PC-3 (cell line): Measurements from ENCODE around the gene SGSH. TPM values are rescaled to one million over a fixed set of nuclear protein-coding genes. Genes with fewer than 3 reads are reported as not detected.

Experiments
- ATAC-seq: fragments of 200-7000 bp; cut with Tn5 transposase; 2 replicates; pipeline ENCODE4 v1.9.1; 2020; ENCODE audit warnings: mild to moderate bottlenecking, moderate library complexity
- BruUV-seq: library from RNA; stranded (reverse); fragments of 400-500 nt; replicated peaks from 2 replicates; lab custom pipeline; 2021; lab: Mats Ljungman, UMichigan
- CTCF ChIA-PET: fragments of 300-600 bp; sonication (Branson Sonifier 250); formaldehyde crosslinking; loops from one replicate; lab custom pipeline; 2022; ENCODE audit warnings: antibody characterized with exemption; lab: Charles Lee
- POLR2A ChIA-PET: fragments of 300-600 bp; sonication (Branson Sonifier 250); formaldehyde crosslinking; loops from one replicate; lab custom pipeline; 2022; ENCODE audit warnings: antibody characterized with exemption; ENCODE audit not compliant: unreplicated experiment; lab: Charles Lee
- DNase-seq: peaks from one replicate; pipeline ENCODE4 v3.0.0-alpha.2; 2015
- H2AFZ ChIP-seq: fragments of 300-600 bp; sonication (generic); 2 replicates; pipeline ENCODE4 v1.6.0; 2016; ENCODE audit warnings: antibody characterized with exemption, low read length
- H3F3A ChIP-seq: fragments of 300-600 bp; sonication (generic); one replicate; pipeline ENCODE4 v1.6.0; 2017; ENCODE audit warnings: antibody characterized with exemption, low read length, control low read depth, mild to moderate bottlenecking; ENCODE audit not compliant: unreplicated experiment
- H3K27ac ChIP-seq: fragments of 300-600 bp; sonication (generic); 2 replicates; pipeline ENCODE4 v1.5.1; 2016; ENCODE audit warnings: mild to moderate bottlenecking, low read length
- H3K27me3 ChIP-seq: fragments of 300-600 bp; sonication (generic); 2 replicates; pipeline ENCODE4 v1.6.1; 2016; ENCODE audit warnings: low read length, mixed read lengths
- H3K36me3 ChIP-seq: fragments of 300-600 bp; sonication (generic); 2 replicates; pipeline ENCODE4 v1.6.1; 2016; ENCODE audit warnings: low read depth, mixed run types, low read length, mixed read lengths
- H3K4me1 ChIP-seq: fragments of 300-600 bp; sonication (generic); 2 replicates; pipeline ENCODE4 v1.5.1; 2016; ENCODE audit warnings: low read length; ENCODE audit not compliant: insufficient read depth
- H3K4me2 ChIP-seq: fragments of 300-600 bp; sonication (generic); 2 replicates; pipeline ENCODE4 v1.6.0; 2016; ENCODE audit warnings: low read length
- H3K4me3 ChIP-seq: fragments of 300-600 bp; sonication (generic); 2 replicates; pipeline ENCODE4 v1.5.1; 2016; ENCODE audit warnings: mild to moderate bottlenecking, low read length, mixed read lengths
- H3K79me2 ChIP-seq: fragments of 300-600 bp; sonication (generic); 2 replicates; pipeline ENCODE4 v1.6.1; 2017; ENCODE audit warnings: low read length, mixed read lengths
- H3K9ac ChIP-seq: fragments of 300-600 bp; sonication (generic); 2 replicates; pipeline ENCODE4 v1.6.0; 2016; ENCODE audit warnings: mild to moderate bottlenecking, low read length
- H3K9me2 ChIP-seq: fragments of 300-600 bp; sonication (generic); replicated peaks from 2 replicates; pipeline ENCODE4 v1.6.1; 2016; ENCODE audit warnings: mixed run types, low read length, mixed read lengths
- H3K9me3 ChIP-seq: fragments of 300-600 bp; sonication (generic); 2 replicates; pipeline ENCODE4 v1.6.1; 2016; ENCODE audit warnings: low read length, mixed read lengths
- H4K20me1 ChIP-seq: fragments of 300-600 bp; sonication (generic); 2 replicates; pipeline ENCODE4 v1.6.1; 2016; ENCODE audit warnings: low read length, mixed read lengths
- CTCF ChIP-seq: fragments of 300-600 bp; sonication (generic); conservative IDR thresholded peaks from 2 replicates; pipeline ENCODE4 v1.5.1; 2017; ENCODE audit warnings: antibody characterized with exemption, low read depth, mild to moderate bottlenecking, low read length
- EZH2 ChIP-seq: fragments of 300-600 bp; sonication (generic); IDR thresholded peaks from one replicate; pipeline ENCODE4 v1.6.1; 2017; ENCODE audit warnings: antibody characterized with exemption, mild to moderate bottlenecking, low read length; ENCODE audit not compliant: unreplicated experiment
- EZH2phosphoT487 ChIP-seq: fragments of 300-600 bp; sonication (generic); IDR thresholded peaks from 2 replicates; pipeline ENCODE4 v1.6.1; 2018; ENCODE audit warnings: mild to moderate bottlenecking, antibody characterized with exemption, low read length, borderline replicate concordance
- intact Hi-C: fragments of 100-400 bp; cut with micrococcal nuclease; formaldehyde crosslinking; loops from 2 replicates; pipeline ENCODE4 v1.9.0; 2023
- total RNA-seq: library from RNA; depleted of rRNA; stranded (reverse); fragments of >200 nt; gene quantifications from 2 replicates; pipeline ENCODE4 v1.2.3, GENCODE V29; 2014

Gene SGSH
- total RNA-seq, 1 experiment from 2014 or later, result 16.6 TPM

- ChIA-PET POLR2A (interaction anchor here (0.5 kb wide), 1 partner anchor 119 kb away, joined by 3 read pairs; no protein-coding TSS in a partner anchor), CTCF (no interaction called here)
- intact Hi-C loops, result no loop called here
- Histone ChIP-seq H3K9me2 (no peaks in the 10 kb centered on the region), H3F3A (no peaks in the 10 kb centered on the region), H3K4me1 (no peaks in the 10 kb centered on the region), H3K4me3 (no peak overlapping the region), H3K79me2 (no peaks in the 10 kb centered on the region), H3K4me2 (no peak overlapping the region), H3K27ac (no peak overlapping the region), H4K20me1 (no peaks in the 10 kb centered on the region), H3K9ac (no peak overlapping the region), H2AFZ (no peak overlapping the region), H3K9me3 (no peaks in the 10 kb centered on the region), H3K36me3 (peaks cover 11% of the 10 kb centered on the region; the same call in 1 of the 2 replicates), H3K27me3 (no peaks in the 10 kb centered on the region)
- no peak for ATAC-seq
- no peak for TF ChIP-seq EZH2phosphoT487
- TF ChIP-seq CTCF, result no peak
- no peak for TF ChIP-seq EZH2
- DNase-seq, result no peak
- BruUV-seq, result no TSS peak
These were observed 9.6 kb downstream of the SGSH start for GRCh38 chr17:80210348-80211108.

DNA sequence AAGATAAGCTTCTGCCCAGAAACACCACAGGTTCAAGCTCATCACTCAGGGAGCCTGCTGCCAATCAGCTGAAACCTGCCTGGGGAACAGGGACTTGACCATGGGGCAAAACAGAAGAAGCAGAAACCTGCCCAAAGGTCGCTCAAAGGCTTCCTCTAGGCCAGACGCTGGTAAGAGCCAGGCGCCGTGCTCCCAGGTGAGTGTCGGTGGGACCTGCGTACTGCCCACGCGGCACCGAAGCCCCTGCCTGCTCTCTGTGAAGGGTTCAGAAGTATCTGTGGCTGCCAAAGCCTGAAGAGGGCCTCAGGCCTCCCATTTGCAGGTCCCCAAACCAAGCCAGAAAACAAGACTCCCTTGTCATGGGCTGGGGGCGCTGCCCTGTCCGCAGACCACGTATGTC is 10.4 kb downstream of the SGSH start:
- DNase-seq, result no peak
- H2AFZ ChIP-seq, result no peak overlapping the region
- ChIA-PET POLR2A (interaction anchor here (0.7 kb wide), 1 partner anchor 8 kb away, joined by 34 read pairs; no protein-coding TSS in a partner anchor), CTCF (no interaction called here)
- no peak overlapping the region for H3K9ac ChIP-seq
- H3K9me3 ChIP-seq, result no peaks in the 10 kb centered on the region
- no peaks in the 10 kb centered on the region for H3K4me1 ChIP-seq
- TF ChIP-seq CTCF (no peak), EZH2 (no peak), EZH2phosphoT487 (no peak)
- H3K79me2 ChIP-seq, result no peaks in the 10 kb centered on the region
- no peak overlapping the region for H3K4me2 ChIP-seq
- no peak overlapping the region for H3K27ac ChIP-seq
- intact Hi-C loops, result no loop called here
- H3K27me3 ChIP-seq, result no peaks in the 10 kb centered on the region
- H3F3A ChIP-seq, result no peaks in the 10 kb centered on the region
- H3K4me3 ChIP-seq, result no peak overlapping the region
- no peaks in the 10 kb centered on the region for H4K20me1 ChIP-seq
- no peak for ATAC-seq
- H3K9me2 ChIP-seq, result no peaks in the 10 kb centered on the region
- peaks cover 11% of the 10 kb centered on the region; the same call in 1 of the 2 replicates for H3K36me3 ChIP-seq
- no TSS peak for BruUV-seq

GRCh38 chr17:80208050-80208449 is 12.1 kb downstream of the SGSH start:
- Histone ChIP-seq H3K79me2 (no peaks in the 10 kb centered on the region), H3K27ac (no peak overlapping the region), H3K9me3 (no peaks in the 10 kb centered on the region), H3K4me1 (no peaks in the 10 kb centered on the region; the same call in 1 of the 2 replicates), H4K20me1 (no peaks in the 10 kb centered on the region), H3K9ac (no peak overlapping the region), H3K36me3 (0 out of 2 replicates have a peak, but pooled peaks cover 11% of the 10 kb centered on the region), H3F3A (no peaks in the 10 kb centered on the region), H3K4me3 (no peak overlapping the region), H2AFZ (no peak overlapping the region), H3K9me2 (no peaks in the 10 kb centered on the region), H3K27me3 (no peaks in the 10 kb centered on the region), H3K4me2 (no peak overlapping the region)
- intact Hi-C loops, result no loop called here
- ChIA-PET CTCF (no interaction called here), POLR2A (no interaction called here)
- TF ChIP-seq EZH2phosphoT487, result no peak
- no peak for TF ChIP-seq EZH2
- TF ChIP-seq CTCF, result no peak
- no TSS peak for BruUV-seq
- no peak for DNase-seq
- no peak for ATAC-seq
